GM18507 (cell line): Measurements from ENCODE around the gene SMIM34.
"Not testable (repeated sequence)": the region's sequence is repeated elsewhere in the genome, so short reads cannot be mapped to it uniquely, and the experiment has no call there.

Source experiments
- DNase-seq: peaks from one replicate; pipeline ENCODE4 v3.0.0; 2011; ENCODE audit warnings: low read depth; ENCODE audit not compliant: insufficient read length; ENCODE audit errors: extremely low spot score
- FAIRE-seq: peaks from 2 replicates; lab custom pipeline; 2011; peaks lifted over from hg19 to GRCh38; lab: Jason Lieb, UNC

The SMIM34 gene

GRCh38 chr21:34375619-34375972, 48.2 kb downstream of the SMIM34 start:
- FAIRE-seq, DNase-seq: not testable (repeated sequence)

DNA sequence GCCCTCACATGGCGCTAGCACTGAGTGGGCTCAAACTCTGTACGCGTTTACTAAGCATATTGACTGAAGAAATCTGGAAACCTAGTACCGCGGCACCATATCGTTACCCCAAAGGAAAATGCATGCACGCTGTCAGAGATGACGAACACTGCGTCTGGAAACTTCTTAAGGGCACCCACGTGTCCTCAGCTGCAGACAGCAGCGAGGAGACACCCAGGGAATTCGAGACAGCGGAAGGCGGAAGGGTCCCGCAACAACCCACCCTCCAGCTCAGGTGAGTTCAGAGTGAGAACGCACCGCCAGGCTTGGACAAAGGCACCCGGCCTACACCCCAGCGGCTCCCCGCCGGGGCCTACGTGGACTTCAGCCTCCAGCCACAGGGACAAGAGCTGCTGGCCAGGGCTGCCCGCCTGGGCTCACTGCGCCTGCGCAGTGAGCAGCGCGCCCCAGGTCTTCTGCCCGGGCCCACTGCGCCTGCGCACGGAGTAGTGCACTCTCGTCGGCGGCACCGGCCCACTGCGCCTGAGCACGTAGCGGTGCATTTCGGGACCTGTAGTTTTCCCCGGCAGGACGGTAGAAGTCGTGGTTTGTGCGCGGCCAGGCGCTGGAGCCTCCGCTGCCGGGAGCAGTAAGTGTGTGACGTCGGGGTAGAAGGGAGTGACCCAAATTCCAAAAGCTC, 48.7 kb downstream of the SMIM34 start, which contains the start of gene SMIM11:
Gene SMIM11, plus strand, starts transcription at position 568 of the 679 bp plus-strand sequence. CDS start 3,998 bp downstream, outside the sequence.
- not testable (repeated sequence) for DNase-seq
- FAIRE-seq, result peak; percentile 93

GRCh38 chr21:34374462-34374861, 49.3 kb downstream of the SMIM34 start:
- FAIRE-seq, result not testable (repeated sequence)

DNA sequence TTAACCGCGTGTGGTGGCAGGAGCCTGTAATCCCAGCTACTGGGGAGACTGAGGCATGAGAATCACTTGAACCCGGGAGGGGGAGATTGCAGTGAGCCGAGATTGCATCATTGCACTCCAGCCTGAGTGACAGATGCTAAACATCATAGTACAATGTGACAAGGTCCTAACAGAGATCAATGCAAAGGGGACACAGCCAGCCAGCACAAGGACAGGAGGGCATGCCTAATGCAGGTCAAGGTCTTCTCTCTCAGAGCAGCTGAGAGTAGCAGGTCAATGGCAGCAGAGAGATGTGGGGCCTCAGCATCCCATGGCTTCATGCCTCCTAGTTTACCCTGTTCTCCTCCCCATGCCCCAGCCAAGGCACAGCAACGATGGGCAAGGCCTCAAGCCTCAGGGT, 51.4 kb downstream of the SMIM34 start:
- DNase-seq (no peak), FAIRE-seq (no peak)

More at GRCh38 chr21:34374462-34374861, 49.3 kb downstream of the SMIM34 start:
- not testable (repeated sequence) for DNase-seq

- DNase-seq (no peak), FAIRE-seq (no peak)
Observed at GRCh38 chr21:34369741-34370140, 54.0 kb downstream of the SMIM34 start.
